Renal pelvis (tissue), 4 donors: ENCODE data around the gene ARHGAP22. TPM values are rescaled to one million over a fixed set of nuclear protein-coding genes. Genes with fewer than 3 reads are reported as not detected.

Experiments
- DNase-seq: peaks from one replicate; pipeline ENCODE4 v3.0.0-alpha.2; 2013
- polyA plus RNA-seq, 3 donors: library from polyadenylated mRNA; unstranded; fragments of 120-200 nt; gene quantifications; one replicate each; pipeline ENCODE4 v1.2.1, GENCODE V29; 2013; ENCODE audit not compliant: insufficient read length in 3 of 3

ARHGAP22 gene
- polyA plus RNA-seq, 3 donors, result 1.2 to 1.8 (median 1.7) TPM

DNA sequence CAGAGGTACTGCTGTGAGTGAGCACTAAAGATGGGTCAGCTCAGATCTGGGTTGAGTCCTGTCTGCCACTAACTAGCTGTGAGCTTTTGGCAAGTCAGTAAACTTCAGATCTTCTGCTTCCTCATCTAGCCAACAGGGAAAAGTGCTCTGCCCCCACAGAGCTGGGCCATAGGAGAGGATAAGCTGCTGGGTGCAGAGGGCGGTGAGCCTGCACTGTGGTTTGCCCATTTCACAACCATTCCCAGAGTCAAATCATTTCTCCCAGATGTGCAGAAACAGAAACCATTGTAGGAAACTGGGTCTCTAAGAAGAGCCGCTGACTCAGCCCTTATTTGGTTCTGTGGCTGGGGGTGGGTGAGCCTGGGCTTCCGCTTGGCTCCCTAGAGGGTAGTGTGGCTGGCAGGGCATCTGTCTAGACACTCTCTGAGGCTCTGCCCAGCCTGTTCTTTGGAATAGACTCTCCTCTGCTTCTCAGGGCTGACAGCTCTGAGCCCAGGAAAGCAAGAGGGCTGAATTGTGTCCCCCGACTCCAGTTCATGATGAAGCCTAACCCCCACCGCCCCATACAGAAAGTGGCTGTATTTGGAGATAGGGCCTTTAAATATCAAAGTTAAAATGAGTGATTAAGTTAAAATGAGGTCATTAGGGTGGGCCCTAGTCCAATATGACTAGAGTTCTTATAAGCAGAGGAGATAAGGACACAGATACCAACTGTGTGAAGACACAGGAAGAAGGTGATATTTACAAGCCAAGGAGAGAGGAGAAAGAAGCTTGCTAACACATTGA, 29.5 kb upstream of the ARHGAP22 start:
- DNase-seq, result no peak

DNA sequence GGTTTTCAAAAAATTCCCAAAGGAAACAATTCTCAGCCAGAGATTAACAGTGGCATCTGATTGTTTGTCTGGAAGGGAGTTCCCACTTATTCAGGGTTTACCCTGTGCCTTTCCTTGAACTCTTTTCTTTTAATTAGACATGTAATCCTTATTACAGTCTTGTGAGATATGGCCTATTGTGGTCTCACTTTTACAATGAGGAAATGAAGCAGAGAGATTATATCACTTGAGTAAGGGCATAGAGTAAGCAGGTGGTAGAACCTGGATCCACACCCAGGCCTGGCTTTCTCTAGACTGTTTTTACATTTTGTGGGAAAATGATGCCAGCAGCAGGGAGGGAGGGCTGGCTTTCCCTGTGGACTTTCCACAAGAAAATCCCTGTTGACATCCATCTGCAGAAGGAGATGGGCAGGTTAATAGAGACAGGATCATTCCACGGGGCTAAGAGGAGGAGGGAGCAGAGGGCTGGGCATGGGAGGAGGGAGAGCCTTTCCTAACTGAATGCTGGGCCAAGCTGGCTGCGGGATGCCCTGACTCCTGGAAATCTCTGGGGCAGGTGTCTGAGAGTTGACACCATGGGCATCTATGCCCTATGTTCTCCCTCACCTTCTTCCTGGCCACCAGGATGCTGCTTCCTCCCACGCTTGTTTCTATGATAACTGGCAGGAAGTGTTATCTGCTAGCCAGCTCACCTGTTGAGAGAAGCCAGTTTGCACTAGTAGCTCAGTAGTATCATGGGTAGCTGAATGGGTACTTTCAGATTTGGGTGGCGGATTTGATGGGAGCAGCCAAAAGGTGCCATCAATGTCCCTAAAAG, 28.7 kb upstream of the ARHGAP22 start:
- no peak for DNase-seq

DNA sequence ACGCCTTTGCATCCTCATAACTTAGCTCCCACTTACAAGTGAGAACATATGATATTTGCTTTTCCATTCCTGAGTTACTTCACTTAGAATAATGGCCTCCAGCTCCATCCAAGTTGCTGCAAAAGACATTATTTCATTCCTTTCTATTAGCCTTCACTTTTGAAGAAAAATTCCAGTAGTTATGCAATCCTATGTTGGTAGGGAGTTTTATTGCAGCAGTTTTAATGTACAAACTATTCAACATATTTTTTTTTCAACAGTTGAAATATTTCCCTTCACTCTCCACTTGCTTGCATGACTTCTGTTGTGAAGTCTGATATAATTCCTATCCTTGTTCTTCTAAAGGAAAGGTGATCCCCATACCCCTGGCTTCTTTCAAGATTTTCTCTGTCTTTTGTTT, 27.3 kb upstream of the ARHGAP22 start:
- DNase-seq, result no peak

DNA sequence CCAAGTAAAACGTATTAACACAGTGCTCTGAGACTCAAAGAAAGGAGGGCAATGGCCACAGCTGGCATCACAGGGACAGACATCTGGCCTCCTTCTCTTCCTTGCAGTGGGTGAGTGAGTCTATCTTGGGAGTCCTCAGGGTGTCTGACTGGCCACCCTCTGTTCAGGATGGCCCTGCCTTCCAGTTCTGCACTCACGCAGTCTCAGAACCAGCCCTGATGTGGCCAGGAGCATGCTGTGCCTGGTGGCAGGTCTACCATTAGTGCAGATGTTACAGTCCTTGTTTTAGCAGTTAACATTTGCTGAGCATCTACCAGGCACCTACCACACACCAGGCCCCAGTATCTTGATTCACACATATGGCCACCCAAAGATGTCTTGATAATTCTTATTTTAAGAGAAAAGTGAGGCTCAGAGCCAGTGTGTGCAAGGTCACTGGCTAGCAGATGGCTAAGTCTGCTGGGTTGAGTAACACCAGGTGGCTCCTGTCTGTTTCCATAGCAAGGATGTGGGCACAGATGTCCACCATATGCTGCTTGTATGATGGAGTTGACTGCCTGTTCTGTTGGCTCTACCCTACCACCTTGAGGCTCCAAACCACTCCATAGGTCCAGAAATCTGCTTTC, 23.2 kb upstream of the ARHGAP22 start:
- DNase-seq, result no peak

DNA sequence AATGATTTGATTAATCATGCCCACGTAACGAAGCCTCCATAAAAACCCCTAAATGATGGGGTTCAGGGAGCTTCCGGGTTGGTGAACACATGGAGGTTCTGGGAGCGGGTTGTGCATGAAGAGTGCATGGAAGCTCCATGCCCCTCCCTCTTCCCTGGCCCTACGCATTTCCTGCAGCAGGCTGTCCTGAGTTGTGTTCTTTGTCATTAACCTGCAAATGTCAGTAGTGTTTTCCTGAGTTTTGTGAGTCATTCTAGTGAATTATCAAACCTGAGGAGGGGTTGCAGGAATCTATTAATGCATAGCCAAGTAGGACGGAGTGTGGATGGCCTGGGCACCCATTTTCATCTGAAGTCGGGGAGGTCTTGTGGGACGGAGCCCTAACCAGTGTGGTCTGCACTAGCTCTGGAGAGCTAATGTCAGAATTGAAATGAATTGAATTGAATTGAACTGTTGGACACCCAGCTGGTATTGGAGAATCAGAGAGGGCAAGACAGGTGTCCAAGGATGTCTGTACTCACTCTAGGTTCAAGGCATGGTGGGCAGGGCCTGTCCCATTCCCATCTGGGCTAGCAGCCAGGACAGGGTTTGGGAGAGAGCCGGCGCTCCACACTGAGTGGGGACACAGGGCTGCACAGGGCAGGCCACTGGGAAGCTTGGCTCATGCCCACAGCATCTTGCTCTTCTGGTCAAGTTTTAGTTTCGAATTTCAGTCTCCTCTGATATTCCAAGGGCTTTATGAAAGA, 22.3 kb upstream of the ARHGAP22 start:
- DNase-seq, result no peak

DNA sequence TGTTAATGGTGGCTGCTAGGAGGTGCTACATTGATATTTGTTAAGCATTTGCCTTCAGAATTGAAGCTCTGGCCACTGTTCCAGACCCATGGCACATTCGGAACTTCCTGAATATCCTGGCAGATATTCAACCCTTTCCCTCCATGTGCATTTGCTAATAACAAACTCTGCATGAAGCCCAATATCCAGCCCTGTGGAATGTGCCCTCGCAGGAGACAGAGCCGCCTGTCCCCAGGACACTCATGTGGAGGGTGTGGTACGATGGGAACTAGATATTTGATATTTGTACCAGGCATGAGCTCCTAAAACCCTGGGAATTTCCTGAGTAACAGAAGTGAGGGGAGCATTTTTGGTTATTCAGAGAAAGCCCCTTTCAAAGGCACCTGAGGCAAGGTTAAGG, 21.6 kb upstream of the ARHGAP22 start:
- no peak for DNase-seq

DNA sequence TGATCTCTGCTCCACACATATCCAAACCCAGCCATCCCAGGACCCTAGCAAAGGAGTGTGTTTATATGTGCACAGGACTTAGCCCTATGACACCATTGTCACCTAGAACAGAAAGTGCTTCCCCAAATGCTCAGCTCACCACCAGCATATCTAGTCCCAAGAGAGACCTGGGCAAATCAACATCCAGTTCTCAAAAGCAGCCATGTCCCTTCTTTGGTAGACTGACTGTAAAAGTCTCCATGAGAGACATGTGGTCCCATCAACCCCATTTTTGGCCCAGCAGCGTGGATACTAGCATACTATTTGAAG, 20.9 kb upstream of the ARHGAP22 start:
- DNase-seq, result no peak

DNA sequence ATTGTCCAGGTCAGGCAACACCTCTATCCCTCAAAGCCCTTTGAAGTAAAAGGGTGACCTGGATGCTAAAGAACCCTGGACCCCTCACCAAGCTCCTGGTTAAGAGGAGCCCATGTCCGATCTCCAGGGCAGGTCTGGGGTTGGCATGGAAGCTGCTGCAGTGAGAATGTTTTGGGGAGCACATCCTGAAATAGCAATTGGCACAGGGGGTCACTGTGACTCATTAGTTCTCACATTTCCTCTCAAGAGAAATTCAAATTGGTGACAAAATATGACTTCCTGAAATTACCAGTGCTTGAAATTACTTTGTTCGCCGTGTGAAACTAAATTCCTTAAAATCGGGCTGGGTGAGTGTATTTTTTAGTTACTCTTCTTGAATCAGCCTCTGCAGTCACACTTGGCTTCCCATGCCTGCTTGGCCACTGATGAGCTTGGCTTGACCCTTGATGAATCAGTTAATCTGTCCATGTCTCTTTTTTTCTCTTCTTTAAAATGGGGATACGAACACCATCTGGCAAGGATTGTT, 18.8 kb upstream of the ARHGAP22 start:
- no peak for DNase-seq

DNA sequence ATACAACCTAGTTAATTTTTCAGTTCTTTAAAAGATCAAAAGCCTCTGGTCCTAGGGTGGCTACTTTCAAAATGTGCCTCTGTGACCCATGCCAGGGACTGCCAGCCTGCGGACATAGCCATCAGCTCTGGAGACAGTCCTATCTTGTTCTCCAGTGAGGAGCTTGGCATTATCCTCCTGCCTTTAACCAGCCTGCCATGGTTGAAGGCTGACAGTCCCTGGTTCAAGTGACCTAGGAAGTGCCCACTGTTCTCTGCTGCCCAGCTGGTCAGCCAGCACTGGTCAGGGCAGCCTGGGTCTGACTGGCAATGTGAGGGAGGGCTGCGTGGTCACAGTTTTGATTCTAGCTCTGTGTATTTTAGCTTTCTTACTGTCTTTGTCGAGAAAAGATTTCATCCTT, 18.1 kb upstream of the ARHGAP22 start:
- no peak for DNase-seq

DNA sequence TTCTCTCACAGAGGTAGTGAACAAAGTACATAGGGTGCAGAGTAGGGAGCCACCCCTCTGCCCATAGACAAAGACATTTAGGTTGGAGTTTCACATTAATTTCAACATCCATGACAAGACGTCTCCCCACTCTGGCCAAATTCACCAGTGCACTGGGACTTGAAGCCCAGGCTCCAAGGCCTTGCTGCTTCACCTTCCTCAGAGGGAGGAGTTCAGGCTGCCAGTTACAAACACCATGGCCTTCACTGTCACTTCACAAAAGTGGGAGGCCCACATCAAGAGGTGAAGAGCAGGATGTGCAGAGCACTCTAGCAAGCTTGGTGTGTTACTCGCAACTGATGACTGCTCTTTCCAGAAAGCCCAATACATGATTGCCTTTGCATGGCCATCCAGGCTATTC, 15.8 kb upstream of the ARHGAP22 start:
- no peak for DNase-seq

DNA sequence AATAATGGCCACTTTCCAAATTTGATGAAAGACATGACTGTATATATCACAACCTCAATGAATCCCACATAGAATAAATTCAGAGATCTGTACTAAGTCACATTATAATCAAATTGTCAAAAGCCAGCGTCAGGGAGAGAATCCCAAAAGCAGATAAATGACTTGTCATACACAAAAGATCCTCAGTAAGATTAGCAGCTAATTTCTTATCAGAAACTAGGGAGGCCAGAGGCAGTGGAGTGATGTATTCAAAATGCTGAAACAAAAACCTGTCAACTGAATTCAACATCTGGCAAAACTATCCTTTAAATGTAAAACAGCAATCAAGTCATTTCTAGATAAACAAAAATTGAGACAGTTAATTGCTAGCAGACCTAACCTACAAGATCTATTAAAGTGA, 11.6 kb upstream of the ARHGAP22 start:
- DNase-seq, result no peak

DNA sequence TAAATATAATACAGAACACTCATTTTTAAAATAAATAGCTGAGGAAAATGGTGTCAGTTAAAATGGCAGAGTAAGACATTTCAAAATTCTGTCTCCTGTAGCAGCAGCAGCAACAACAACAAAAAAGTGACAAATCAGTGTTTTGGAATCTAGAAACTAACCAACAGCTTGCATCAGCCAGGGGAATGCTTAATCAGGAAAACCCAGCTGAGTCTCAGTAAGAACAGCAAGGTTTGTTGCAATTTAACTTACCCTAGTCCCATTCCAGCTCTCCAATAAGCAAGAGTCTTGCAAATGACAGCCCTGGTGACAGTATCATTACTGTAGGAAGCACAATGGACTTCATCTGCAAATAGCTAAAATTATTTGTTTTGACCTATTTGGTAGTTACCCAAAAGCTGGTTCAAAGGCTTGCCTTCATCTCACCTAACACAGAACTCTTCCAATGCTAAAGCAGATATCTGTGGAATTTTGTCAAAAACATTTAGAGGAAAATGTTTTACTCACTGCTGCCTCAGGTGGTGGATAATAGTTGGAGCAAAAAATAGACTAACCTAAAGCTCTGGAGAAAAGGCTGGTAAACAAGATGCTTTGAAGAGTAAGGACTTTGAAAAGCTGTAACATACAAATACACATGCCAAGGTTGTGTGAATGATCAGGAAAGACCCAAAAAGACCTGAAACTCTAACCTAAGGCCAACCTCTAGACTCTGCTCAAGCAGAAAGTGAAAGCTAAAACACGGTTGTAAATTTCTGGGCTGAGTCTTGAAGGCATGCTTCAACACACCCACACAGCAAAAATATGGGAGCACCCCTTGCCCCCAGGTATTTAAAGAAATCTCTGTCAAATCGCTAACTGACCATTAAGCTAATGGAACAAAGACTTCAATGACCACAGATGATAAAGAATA, 9.9 kb upstream of the ARHGAP22 start:
- no peak for DNase-seq

DNA sequence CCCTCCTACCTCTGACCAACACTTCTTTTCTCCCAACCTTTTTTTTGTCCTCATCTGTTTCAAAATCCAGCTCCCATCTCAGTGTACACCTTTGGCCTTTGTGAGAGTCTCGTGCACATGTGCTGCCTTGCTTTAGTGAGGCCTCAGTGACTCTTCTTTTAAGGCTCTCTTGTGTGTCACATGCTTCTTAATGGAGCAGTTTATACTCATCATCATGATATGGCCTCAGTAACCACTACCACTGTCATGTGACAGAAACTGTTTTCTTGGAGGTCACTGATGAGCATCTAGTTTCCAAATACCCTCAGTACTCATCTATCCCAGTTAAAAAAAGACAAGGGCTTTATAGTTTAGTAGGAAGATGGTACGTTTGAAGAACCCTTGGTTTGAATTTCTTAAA, 8.1 kb upstream of the ARHGAP22 start:
- no peak for DNase-seq

DNA sequence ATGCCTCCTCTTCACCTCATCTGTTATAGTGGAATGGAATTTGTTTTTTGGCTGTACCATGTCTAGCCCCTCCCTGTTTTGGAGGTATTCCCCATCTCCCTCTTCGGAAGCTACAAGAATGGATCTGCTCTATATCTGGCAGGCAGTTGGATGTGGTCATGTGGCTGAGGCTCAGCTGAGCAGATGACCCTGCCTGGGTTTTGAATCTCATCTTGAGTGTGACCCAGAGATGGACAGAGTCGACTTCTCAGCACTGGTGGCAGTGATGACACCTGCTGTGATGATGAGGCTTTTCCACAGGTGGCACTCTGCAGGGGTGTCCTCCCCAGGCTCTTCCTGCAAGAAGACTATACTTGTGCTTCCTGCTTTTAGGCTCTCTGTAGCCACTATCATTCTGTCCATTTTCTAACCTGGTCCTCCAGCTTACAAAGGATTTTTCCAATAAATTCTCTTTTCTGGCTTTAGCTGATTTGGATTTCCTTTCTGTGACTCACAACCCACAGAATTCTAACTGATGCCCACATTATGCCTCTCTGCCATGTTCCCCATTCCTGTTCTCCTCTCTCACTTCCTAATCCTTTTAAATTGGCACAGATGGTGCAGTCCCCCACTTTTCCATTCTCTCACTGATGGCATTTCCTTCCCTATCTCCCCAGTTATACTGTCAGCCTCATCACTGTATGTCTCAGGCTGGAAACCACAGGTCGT, 7.5 kb upstream of the ARHGAP22 start:
- no peak for DNase-seq

DNA sequence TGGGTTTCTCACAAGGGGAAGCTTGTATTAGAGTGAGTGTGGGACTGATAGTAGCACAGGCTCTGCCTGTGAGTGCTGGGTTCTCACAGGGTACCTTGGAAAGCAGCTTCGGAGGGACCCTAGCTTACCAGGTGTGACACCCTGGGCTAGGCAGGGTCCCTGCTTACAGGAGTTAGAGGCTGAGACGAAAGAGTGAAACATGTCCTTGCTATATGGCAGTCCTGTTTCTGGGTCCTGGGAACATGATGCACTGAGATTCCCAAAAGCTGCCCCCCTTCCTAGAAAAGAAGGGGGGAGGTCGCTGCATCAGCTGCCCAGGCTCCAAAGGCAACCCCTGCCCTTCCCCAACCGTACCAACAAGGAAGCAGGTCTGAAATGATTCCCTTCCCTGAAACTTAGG, 6.3 kb upstream of the ARHGAP22 start:
- DNase-seq, result no peak

DNA sequence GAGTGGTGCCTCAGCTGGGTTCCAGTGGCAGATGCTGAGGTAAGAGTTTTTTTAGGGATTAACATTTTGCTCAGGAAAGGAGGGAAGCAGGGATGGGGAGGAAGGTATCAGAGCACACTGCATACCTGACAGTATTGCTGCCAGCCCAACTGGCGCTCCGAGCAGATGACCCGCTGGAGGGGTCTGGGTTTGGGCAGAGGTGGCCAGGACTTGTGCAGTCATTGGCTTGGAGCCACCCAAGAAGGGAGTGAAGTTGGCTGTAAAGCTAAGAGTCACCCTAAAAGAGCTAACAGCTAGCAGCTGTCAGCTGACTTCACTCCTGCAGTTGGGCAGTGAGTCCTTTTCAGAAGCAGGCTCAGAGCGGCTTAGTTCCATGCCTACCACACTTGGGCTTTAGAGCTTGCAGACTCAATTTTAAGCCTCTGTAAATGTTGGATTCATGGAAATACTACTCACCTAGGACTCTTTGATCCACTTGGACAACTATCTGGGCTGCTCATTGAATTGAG, 5.8 kb upstream of the ARHGAP22 start:
- DNase-seq, result no peak

DNA sequence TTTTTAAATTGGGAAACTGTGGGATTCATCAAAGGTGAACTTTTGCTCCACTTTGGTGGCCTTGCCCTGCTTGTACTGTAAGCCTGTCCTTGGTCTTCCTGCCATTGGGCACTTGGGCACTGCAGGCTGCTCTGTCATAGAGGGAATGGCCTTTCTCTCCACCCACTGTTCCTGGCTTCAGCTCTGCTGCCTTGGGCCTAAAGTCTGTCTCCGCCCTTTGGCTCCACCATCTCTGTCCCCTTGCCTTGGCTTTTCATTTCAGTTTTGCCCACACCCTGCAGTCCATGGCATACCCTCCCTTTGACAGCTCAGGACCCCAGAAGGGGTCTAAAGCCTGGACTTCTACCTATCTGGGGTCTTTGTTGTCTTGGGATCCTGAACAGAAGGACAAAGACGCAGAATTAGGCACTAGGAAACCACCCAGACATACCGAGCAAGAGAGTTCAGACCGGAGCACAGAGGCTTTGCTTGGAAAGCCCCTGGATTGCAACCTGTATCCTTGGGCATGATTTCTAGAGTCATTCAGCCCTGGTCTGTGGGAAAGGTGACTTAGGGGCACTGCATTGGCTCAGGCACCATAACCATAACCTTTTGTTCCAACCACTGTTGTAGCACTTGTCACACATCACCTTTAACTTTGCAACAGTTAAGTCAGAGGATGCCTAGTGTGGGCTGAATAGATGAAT, 5.2 kb upstream of the ARHGAP22 start:
- no peak for DNase-seq

DNA sequence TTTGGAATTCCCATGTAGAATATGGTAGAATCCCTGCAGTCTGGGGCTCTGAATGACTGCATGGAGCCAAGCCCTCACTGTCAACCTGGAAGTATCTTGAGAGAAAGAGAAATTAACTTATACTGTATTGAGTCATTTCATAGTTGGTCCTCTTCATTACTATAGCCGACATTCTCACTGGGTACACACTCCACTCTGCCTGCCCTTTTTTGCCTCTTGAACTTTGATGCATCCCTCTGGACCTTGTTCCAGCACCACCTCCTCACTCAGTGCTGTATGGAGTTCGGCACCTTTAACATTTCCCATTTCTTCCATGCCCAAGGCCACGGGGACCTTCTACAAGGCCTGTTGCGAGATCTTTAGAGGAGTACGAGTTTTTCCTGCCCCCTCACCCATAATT, 4.6 kb upstream of the ARHGAP22 start:
- no peak for DNase-seq

DNA sequence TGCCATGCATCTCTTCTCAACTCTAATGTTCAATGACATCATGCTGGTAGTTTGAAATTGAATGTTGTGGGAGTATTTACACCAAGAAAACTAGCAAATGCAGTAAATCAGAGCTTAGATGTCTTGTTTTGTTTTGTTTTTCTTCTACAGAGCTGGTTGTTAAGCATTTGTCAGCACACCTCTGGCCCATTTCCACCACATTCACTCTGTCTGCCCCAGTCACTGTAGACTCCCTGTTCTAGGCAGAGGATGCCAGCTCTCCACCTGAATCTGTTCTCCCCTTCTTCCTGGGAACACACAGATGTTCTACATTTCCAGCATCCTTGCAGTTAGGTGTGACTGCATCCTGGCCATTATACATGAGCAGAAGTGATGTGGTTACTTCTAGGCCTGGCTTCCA, 4.1 kb upstream of the ARHGAP22 start:
- DNase-seq, result no peak

DNA sequence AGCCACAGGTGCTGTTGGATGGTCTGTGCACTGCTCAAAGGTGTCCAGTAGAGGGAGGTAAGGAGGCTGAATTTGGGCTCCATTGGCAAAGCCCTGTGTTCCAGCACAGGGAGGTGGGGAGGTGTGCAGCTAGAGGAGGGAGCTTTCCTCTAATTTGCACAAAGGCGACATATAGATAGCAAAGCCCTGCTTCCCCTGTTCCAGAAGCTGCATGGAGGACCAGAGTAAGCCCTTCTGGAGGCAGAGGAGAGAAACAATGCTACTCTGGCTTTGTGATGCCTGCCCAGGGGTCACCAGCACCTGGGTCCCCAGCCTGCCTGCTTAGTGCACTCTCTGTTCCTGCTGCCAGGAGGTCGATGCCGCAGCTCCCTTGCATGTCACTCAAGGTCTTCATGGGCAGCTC, 3.4 kb upstream of the ARHGAP22 start:
- DNase-seq, result no peak
